ENCODE measurements around the gene ZFP36.
A peak's percentile ranks its signal among the peaks of the same experiment; 100 is the strongest.

Gene ZFP36

DNA sequence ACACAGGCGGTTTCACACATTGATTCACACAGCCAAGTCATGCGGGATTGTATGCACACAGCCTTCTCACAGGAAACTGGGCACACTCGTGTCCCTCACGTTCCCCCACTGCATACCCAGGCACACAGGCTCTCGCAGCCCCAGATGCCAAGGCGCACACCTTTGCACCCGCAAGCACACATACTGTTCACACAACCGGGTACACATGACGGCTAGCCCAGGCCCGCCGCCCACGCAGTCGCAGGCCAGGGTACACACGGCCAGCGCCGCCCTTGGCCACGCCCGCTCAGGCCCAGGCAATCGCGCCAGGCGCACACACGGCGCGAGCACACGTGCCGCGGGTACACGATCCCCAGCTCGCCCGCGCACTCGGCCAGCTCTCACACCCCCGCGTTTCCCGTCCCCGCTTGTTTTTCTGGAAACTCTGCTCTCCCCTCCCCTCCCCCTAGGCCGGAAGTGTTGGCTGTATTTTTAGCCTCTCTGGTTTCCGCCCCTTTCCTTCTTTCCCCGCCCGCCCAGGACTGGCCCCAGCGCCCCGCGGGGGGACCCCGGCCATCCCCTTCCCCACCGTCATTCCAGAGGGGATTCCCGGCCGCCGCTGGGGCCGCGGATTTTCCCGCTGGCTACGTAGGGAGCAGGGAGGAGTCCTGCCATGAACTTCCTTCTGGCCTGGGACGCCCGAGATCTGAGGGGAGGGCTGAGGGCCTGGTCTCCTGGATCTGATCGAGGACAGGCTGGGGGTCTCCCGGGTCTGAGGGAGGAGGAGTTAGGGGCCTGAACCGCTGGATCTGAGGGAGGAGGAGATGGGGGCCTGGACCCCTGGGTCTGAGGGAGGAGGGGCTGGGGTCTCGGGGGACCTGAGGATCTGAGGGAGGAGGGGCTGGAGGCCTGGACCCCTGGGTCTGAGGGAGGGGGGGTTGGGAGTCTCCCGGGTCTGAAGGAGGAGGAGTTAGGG, 4.0 kb upstream of the ZFP36 start:
- in situ Hi-C loops (cut with MboI; ENCODE audit: low sequenced_read_pairs, unreplicated experiment) = no loop called here
- DNase-seq (ENCODE audit: low spot score) = peak; percentile 77
- TF ChIP-seq, protein P1, sequence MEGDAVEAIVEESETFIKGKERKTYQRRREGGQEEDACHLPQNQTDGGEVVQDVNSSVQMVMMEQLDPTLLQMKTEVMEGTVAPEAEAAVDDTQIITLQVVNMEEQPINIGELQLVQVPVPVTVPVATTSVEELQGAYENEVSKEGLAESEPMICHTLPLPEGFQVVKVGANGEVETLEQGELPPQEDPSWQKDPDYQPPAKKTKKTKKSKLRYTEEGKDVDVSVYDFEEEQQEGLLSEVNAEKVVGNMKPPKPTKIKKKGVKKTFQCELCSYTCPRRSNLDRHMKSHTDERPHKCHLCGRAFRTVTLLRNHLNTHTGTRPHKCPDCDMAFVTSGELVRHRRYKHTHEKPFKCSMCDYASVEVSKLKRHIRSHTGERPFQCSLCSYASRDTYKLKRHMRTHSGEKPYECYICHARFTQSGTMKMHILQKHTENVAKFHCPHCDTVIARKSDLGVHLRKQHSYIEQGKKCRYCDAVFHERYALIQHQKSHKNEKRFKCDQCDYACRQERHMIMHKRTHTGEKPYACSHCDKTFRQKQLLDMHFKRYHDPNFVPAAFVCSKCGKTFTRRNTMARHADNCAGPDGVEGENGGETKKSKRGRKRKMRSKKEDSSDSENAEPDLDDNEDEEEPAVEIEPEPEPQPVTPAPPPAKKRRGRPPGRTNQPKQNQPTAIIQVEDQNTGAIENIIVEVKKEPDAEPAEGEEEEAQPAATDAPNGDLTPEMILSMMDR (IDR thresholded peaks at IDR 0.05; ENCODE audit: borderline replicate concordance, control extremely low read depth, extremely low read depth, insufficient read depth, missing control alignments) = no peak

DNA sequence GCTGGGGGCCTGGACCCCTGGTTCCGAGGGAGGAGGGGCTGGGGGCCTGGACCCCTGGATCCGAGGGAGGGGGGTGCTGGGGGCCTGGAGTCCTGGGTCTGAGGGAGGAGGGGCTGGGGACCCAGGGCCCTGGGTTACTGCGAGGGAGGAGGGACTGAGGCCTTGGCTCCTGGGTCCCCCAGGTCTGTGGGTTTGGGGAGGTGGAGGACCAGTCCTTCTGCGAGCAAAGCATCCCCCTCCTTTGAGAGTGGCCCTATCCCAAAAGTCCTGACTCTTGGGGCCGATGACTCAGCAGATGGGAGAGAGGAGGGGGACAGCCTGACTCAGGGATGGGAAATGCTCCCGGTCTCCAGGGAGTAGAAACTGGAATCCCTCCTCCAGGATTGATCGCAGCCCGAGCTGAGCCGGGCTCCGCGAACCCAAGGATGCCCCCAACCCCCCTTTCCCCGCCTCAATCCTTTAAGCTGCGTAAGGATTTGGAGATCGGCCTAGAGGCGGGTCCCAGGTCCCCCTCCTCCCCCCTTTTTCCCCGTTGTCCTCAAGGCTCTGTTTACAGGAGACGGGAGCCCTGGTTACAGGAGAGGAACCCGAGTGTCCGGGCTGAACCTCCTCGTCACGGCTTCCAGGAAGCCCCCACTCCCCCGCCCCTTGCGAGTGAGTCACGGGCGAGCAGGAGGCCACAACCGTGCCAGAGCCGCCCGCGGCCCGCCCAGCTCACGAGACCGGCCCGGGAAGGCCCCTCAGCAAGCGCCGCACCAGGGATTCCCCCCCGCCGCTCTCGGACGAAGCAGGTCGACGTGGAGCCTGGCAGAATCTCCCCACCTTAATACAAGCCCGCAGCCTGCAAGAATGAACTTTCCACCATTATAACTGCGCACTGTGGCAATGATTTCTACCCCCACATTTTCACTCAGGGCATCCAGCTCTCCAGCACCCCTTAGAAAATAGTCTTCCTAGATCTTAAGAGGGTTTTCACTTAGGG, 3.0 kb upstream of the ZFP36 start:
- in situ Hi-C loops (cut with MboI; ENCODE audit: low sequenced_read_pairs, unreplicated experiment) = no loop called here
- peak; percentile 80 for DNase-seq (ENCODE audit: low spot score)
- TF ChIP-seq, protein P1 (IDR thresholded peaks at IDR 0.05; ENCODE audit: borderline replicate concordance, control extremely low read depth, extremely low read depth, insufficient read depth, missing control alignments) = no peak

DNA sequence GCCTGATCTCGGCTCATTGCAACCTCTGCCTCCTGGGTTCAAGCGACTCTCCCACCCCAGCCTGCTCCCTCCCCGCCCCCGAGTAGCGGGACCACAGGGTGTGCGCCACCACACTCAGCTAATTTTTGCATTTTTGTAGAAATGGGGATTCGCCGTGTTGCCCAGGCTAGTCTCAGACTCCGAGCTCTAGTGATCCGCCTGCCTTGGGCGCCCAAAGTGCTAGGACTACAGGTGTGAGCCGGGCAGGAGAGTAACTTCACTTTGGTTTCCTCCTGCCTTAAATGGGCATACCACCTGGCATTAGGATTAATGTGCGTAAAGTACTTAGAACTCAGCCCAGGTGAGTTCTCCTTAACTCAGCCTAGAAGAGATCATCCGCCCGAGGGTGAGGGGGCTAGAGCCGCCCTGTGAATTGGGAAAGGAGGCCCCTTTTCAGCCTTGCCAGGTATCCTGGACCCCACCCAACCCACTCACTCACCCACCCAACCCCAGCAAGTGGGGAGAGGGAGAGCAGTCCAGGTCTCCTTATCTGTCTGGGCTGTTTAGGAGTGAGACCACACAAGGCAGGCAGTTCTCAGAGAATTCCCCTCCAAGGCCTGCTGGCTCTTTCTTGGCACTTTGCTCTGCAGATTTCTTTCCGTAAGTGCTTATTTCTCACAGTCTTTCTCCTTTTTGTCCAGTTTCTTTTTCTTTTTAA, 1.2 kb upstream of the ZFP36 start:
- in situ Hi-C loops (cut with MboI; ENCODE audit: low sequenced_read_pairs, unreplicated experiment) = no loop called here
- DNase-seq (ENCODE audit: low spot score) = no peak
- TF ChIP-seq, protein P1 (IDR thresholded peaks at IDR 0.05; ENCODE audit: borderline replicate concordance, control extremely low read depth, extremely low read depth, insufficient read depth, missing control alignments) = no peak

DNA sequence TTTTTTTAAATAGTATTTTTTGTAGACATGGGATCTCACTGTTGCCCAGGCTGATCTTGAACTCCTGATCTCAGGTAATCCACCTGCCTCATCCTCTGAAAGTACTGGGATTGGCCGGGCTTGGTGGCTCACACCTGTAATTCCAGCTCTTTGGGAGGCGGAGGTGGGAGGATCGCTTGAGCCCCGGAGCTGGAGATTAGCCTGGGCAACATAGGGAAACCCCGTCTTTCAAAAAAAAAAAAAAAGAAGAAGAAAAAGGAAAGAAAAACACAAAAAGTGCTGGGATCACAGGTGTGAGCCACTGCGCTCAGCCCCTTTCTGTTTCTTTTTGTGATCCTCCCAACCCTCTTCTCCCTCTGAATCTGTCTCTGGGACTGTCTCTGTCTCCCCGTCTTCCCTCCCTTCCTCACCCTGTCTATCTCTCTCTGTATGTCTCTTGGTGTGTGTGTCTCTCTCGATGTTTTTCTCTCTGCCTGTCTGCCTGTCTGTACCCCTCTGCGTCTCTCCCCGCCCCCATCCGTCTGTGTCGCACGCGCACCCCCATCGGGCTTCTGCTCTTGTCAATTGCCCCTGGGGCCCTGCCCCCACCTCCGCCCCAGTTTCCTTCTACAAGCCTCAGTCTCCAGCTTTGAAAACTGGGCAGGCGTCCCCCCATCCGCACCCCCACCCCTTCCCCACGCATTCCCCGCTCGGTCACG, 540 bp upstream of the ZFP36 start:
- TF ChIP-seq, protein P1 (IDR thresholded peaks at IDR 0.05; ENCODE audit: borderline replicate concordance, control extremely low read depth, extremely low read depth, insufficient read depth, missing control alignments) = no peak
- in situ Hi-C loops (cut with MboI; ENCODE audit: low sequenced_read_pairs, unreplicated experiment) = no loop called here
- DNase-seq (ENCODE audit: low spot score) = no peak

DNA sequence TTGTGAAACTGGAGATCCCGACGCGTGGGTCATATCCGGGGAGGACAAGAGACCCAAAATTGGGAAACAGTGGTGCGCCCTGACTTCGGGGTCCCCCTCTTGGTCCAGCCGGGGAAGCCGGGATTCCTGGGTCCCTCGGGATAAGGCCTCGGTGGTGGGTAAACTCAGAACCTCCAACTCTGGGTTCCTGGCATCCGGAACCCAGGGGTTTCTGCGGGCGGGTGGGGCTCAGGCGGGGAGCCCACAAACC, 688 bp downstream of the ZFP36 start:
- no peak for DNase-seq (ENCODE audit: low spot score)
- TF ChIP-seq, protein P1 (IDR thresholded peaks at IDR 0.05; ENCODE audit: borderline replicate concordance, control extremely low read depth, extremely low read depth, insufficient read depth, missing control alignments) = no peak
- in situ Hi-C loops (cut with MboI; ENCODE audit: low sequenced_read_pairs, unreplicated experiment) = no loop called here

Measured in GM13976 (cell line).